GM20431 (cell line): ENCODE data around the gene TBX18.

Experiments
- in situ Hi-C: fragments of 300-500 bp; cut with MseI, MboI; formaldehyde crosslinking; loops from one replicate; pipeline ENCODE4 v1.15.0; 2020; ENCODE audit warnings: low sequenced_read_pairs; ENCODE audit not compliant: unreplicated experiment

Gene TBX18

DNA sequence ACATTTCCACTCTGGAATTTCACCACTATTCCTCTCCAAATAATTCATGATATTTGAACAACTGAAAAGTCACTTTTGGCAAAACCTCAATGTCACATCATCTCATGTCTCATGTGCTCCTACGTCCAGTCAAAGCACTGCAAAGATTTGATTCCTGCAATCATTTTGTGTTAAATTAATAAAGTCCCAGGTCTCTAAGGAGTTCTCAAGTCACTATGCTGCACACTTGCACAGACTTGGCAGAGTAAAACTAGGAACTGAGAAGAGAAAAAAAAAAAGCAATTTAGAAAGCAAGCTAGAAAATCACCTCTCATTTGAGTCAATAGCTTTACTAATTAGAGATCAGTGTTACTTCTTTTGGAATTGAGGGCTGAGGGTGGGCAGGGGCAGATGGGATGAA, 11.2 kb downstream of the TBX18 start:
- in situ Hi-C loops = no loop called here

DNA sequence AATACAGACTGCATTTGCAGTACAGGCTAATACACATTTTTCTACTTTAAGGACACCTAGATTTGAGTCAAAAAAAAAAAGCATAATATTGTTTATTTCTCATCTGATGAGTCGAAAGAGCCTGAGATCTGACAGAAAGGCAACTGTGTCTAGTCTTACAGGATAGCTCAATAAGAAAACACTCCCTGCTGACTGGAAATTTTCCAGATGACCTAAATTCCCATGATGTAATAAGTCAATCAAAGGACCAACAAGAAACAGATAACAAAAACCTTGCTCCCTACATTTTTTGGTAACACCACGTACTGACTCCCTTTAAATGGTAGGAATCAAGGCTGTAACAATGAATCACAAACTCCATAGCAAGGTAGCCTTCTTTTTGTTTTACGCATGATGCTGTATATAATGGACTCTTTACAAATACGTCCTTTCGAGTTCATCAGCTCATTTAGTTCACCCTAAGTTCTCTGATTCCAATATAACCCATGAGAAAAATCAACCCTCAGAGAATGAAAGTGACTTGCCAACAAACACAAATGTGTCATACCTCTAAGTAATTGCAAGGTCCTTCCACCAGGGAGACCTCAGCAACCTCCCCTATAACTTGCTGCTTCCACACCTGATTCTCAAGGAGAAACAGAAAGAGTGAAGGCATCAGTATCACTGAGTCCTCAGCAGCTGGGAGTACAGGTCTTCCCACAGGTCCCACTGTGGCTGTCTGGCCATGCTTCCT, 12.1 kb downstream of the TBX18 start:
- in situ Hi-C loops = no loop called here

GRCh38 chr6:84749181-84749580, 15.2 kb downstream of the TBX18 start:
- in situ Hi-C loops = no loop called here

DNA sequence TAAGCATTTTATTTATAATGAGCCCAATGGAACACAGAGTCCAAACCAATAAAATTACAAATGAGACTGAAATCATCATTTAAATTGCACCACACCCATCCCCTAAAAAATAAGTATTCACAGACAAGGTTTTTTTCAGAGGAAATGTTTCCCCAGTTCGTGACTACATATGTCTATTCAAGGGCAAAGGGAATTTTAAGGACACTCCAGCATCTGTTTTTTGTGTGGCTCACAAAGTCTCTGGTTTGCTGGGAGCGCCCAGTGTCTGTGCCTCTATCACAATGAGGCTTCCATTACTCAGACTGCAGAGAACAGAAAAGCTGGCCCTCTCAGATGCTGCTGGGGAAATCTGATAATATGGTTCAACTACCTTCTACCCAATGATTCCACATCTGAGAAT, 16.0 kb downstream of the TBX18 start:
- in situ Hi-C loops = no loop called here

- in situ Hi-C loops = no loop called here
Measured at GRCh38 chr6:84743616-84744015, 20.8 kb downstream of the TBX18 start.

GRCh38 chr6:84740385-84740784, 24.0 kb downstream of the TBX18 start:
- in situ Hi-C loops = no loop called here

- in situ Hi-C loops = no loop called here
Measured at GRCh38 chr6:84739866-84740208, 24.6 kb downstream of the TBX18 start.

DNA sequence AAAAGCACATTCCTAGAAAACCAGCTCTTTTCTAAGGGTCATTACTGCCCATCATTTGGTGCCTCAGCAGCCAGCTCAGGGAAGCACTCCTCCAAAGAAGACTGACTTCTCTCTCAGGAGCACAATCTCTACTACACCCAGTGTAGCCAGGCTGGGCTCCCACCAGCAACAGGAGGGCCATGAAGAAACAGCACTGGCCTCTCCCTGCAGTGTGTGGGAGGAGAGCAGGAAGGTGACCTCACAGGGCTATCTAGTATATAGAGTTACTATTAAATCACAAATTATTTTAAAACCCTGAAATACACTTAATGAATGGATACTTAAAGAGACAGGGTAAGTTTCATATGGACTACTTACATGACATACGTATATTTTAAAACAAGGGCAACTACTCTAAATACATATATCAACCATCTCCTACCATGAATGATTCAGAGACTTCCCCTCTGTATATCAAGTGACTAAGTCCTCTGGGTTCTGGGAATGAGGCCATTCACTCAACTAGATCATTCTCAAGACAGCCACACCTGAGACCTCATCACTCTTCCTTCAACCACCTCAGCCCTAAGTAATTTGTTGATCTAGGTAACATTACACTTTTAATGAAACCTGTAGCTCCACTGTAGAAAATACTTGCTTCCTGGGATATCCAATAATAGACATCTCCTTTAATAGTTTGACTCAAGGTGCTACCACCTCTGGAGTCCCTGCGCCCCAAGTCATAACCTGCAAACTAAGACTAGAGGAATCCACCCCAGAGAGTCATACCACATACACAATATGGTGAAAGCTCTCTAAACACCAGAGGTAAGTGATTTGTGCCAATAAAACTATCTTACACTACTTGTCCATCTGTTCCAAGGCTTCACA, 25.2 kb downstream of the TBX18 start:
- in situ Hi-C loops = no loop called here

DNA sequence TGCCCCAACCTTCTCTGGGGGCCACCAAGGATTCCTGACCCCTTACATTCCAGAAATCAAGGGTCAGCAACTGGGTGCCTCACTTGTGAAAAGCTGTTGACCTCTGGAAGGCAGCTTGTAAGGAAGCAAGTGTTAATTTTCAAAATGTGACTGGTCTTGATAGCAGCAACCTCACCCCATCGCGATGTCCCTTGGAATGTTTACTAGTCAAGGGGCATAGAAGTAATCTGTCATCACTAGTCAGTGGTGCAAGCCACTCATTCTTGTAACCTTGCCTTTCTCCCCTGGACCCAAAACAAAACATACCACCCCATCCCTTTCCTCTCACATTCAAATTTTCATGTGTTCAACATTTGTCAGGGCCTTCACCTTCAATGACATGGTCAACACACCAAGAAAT, 30.5 kb downstream of the TBX18 start:
- in situ Hi-C loops = no loop called here

- in situ Hi-C loops = no loop called here
Measured at GRCh38 chr6:84731901-84732300, 32.5 kb downstream of the TBX18 start.

- in situ Hi-C loops = no loop called here
Measured at GRCh38 chr6:84731401-84731800, 33.0 kb downstream of the TBX18 start.

DNA sequence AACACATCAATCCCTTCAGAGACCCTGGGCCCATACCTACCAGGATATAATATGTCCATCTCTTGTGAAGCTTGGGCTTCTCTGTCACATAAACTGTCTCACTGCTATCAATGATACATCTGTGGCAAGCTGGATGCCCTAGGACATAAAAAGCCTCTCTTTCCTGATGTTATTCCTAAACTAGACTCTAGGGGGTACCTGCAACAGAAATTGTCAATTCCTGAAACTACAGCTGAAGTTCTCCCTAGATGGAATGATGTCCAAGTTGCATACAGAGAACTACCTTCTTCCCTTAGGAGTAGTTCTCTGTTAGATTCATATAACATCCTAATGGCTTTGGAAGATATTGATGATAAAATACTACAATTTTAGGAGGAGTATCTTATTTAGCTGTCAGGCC, 35.8 kb downstream of the TBX18 start:
- in situ Hi-C loops = no loop called here

GRCh38 chr6:84719152-84719551, 45.2 kb downstream of the TBX18 start:
- in situ Hi-C loops = no loop called here

DNA sequence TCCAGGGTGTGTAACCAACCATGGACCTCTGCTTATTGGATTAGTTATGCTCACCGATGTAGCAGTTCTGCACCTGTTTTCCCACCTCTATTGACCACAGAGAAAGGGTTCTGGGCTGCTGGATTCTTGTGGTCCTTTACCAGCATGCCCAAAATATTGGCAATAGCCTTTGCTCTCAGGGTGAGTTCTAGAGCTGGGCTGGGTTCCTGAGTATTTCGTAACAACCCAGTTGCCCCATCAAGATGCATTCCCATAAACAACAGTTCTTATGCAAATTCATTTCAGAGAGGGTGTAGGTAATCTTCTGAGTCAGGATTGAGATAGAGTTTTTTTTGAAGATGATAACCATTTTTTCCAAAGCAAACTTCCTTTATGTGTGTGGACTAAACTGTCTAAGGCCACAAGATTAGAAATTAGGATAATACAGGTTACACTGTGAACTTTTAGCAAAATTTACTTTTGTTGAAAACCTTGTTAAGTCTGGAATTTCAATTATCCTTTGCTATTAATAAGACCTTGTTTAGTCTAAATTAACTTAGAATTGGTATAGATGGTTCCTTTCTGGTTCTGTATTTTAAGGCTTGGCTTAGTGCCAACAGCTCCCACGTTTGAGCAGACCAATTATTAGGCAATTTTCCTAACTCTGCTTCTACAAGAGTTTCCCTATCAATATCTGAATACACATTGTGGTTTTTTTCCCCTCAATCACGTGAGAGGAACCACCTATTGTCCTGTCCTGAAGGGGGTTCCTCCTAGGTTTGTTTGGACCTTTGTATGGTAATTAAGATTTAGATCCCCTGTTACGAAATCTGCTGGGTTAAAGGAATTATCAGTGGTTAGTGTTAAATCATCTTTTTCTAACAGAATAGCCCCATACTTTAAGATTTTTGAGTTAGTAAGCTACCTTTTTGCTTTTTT, 46.1 kb downstream of the TBX18 start:
- in situ Hi-C loops = no loop called here

DNA sequence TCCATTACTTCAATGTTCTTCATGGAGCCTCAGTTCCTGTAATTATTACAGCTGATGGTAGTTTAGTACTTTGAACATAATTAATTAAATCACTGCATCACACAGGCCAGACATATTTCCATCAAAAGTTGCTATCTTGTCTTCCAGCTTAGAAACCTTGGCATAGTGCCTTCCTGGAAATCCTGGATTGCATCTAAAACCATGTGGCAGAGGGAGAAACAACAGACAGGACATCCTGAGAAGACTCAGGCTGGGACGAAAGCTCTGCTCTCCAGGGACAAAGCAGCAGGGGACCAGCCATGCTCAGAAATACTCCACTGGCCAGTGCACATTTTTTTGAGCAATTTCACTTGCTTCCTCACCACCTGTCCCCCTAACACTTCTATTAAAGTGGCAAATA, 55.3 kb downstream of the TBX18 start:
- in situ Hi-C loops = no loop called here

- in situ Hi-C loops = no loop called here
Measured at GRCh38 chr6:84707171-84707570, 57.2 kb downstream of the TBX18 start.

DNA sequence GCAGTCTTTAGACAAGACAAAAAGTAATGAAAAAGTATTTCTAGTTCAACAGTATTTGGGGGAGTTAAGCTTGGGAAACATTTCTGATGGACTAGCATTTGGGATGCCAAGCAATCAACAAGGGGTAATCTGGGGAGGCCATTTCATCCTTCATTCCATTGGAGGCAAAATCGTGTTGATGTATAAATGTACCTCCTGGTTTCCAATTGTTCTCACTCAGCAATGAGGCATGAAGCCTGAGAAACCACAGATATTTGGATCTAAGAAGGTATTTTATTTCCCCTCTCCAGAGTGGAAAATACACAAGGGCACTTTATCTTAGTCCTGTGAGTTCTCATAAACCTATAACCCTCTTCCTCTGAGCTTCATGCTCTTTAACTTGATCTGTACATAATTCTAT, 68.2 kb downstream of the TBX18 start:
- in situ Hi-C loops = no loop called here

DNA sequence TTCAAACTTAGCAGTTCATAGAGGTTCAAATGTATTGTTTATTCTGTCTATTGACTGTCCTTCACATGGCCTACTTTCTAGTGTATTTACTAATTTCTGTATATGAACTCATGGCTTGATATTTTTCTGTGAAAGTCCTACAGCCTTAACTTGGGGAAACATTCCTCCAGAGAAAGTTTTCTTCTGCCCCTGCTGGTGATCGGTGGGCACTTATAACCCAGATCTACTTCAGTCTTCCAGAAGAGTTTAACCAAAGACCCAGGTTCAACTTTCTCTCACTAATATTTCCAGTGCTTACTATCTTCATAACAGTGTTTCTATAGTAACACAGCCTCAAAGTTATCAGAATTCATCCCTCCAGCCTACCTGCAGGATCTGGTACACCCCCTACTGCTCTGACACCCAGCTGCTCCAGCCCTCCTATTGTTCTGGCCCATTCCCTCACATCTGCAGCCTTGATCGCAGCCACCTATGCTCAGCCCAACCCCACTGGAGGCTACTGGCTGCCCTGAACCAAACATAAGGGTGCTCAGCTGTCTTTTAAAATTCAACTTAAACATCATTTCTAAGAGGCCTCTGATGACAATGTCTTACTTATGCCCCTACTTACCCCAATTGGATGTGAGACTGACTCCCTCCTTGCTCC, 72.3 kb downstream of the TBX18 start:
- in situ Hi-C loops = no loop called here

- in situ Hi-C loops = no loop called here
Measured at GRCh38 chr6:84688141-84688873, 76.1 kb downstream of the TBX18 start.
